ENCODE data around the gene NEK8.
A peak's percentile ranks its signal among the peaks of the same experiment; 100 is the strongest.

Gene NEK8

GRCh38 chr17:28760601-28761562 is 32.3 kb downstream of the NEK8 start:
- no peak overlapping the region for H3K4me3 ChIP-seq (ENCODE audit: control insufficient read depth, low read depth, low read length)
- TF ChIP-seq CTCF (conservative IDR thresholded peaks at IDR 0.05; ENCODE audit: control insufficient read depth, insufficient read depth, low read depth, low read length): no peak
- peak; percentile 76 for DNase-seq (ENCODE audit: low read depth)

- DNase-seq (ENCODE audit: low read depth): no peak
- no peak overlapping the region for H3K4me3 ChIP-seq (ENCODE audit: control insufficient read depth, low read depth, low read length)
- no peak for TF ChIP-seq CTCF (conservative IDR thresholded peaks at IDR 0.05; ENCODE audit: control insufficient read depth, insufficient read depth, low read depth, low read length)
These were observed 34.7 kb downstream of the NEK8 start for GRCh38 chr17:28763137-28763799.

- peak; percentile 81 for TF ChIP-seq CTCF (conservative IDR thresholded peaks at IDR 0.05; ENCODE audit: control insufficient read depth, insufficient read depth, low read depth, low read length)
- H3K4me3 ChIP-seq (ENCODE audit: control insufficient read depth, low read depth, low read length): no peak overlapping the region
- DNase-seq (ENCODE audit: low read depth): peak; percentile 83
These were observed 35.2 kb downstream of the NEK8 start for GRCh38 chr17:28763804-28764266.

- no peak for DNase-seq (ENCODE audit: low read depth)
- no peak for TF ChIP-seq CTCF (conservative IDR thresholded peaks at IDR 0.05; ENCODE audit: control insufficient read depth, insufficient read depth, low read depth, low read length)
- H3K4me3 ChIP-seq (ENCODE audit: control insufficient read depth, low read depth, low read length): no peak overlapping the region
These were observed 36.5 kb downstream of the NEK8 start for GRCh38 chr17:28765038-28765437.

- DNase-seq (ENCODE audit: low read depth): peak; percentile 10
- H3K4me3 ChIP-seq (ENCODE audit: control insufficient read depth, low read depth, low read length): no peak overlapping the region
- no peak for TF ChIP-seq CTCF (conservative IDR thresholded peaks at IDR 0.05; ENCODE audit: control insufficient read depth, insufficient read depth, low read depth, low read length)
These were observed 45.1 kb downstream of the NEK8 start for GRCh38 chr17:28773736-28774135.

- no peak overlapping the region for H3K4me3 ChIP-seq (ENCODE audit: control insufficient read depth, low read depth, low read length)
- DNase-seq (ENCODE audit: low read depth): no peak
- TF ChIP-seq CTCF (conservative IDR thresholded peaks at IDR 0.05; ENCODE audit: control insufficient read depth, insufficient read depth, low read depth, low read length): no peak
These were observed 45.6 kb downstream of the NEK8 start for GRCh38 chr17:28774206-28774605.
